Tibial nerve (tissue), 4 donors: ENCODE results near the gene MMEL1. TPM values are rescaled to one million over a fixed set of nuclear protein-coding genes. Genes with fewer than 3 reads are reported as not detected.
"Not testable (repeated sequence)": the region's sequence is repeated elsewhere in the genome, so short reads cannot be mapped to it uniquely, and the experiment has no call there.

Experiments used
- DNase-seq, 2 donors: peaks; one replicate each; pipeline ENCODE4 v3.0.0-alpha.2; 2019; ENCODE audit warnings: low spot score in 2 of 2
- H3K27ac ChIP-seq, 4 donors: fragments of 200-600 bp; sonication (generic) in 3 of 4; one replicate each; pipeline ENCODE4 v1.5.1; 2017 to 2019; ENCODE audit warnings: mild to moderate bottlenecking in 1 of 4
- H3K27me3 ChIP-seq, 2 donors: fragments of 200-600 bp; sonication (generic) in 1 of 2; one replicate each; pipeline versions ENCODE4 v1.5.1 to v1.6.0; 2017 to 2019
- H3K36me3 ChIP-seq, 3 donors: fragments of 200-600 bp; sonication (generic); one replicate each; pipeline ENCODE4 v1.5.1; 2018 to 2019
- H3K4me1 ChIP-seq, 4 donors: fragments of 200-600 bp; sonication (generic) in 3 of 4; one replicate each; pipeline ENCODE4 v1.5.1; 2017 to 2019
- H3K4me3 ChIP-seq, 4 donors: fragments of 200-600 bp; sonication (generic) in 3 of 4; one replicate each; pipeline ENCODE4 v1.5.1; 2017 to 2019; ENCODE audit warnings: mild to moderate bottlenecking in 1 of 4, moderate library complexity in 1 of 4
- H3K9me3 ChIP-seq, 4 donors: fragments of 200-600 bp; sonication (generic) in 3 of 4; one replicate each; pipeline ENCODE4 v1.5.1; 2017 to 2019
- EP300 ChIP-seq, 2 donors: sonication (generic); formaldehyde crosslinking; IDR thresholded peaks; one replicate each; pipeline ENCODE4 v1.6.1; 2017; ENCODE audit warnings: antibody characterized with exemption in 2 of 2, mild to moderate bottlenecking in 1 of 2
- POLR2A ChIP-seq, 2 donors: fragments of 450-650 bp; IDR thresholded peaks; one replicate each; pipeline ENCODE4 v1.6.1; 2017; ENCODE audit warnings: antibody characterized with exemption in 2 of 2, mild to moderate bottlenecking in 2 of 2, moderate library complexity in 2 of 2
- WGBS, 2 donors: methylation state at CpG; one replicate each; pipeline ENCODE4 v1.1.5; 2018; 5-methylcytosine and 5-hydroxymethylcytosine counted together
- total RNA-seq, 4 donors: library from RNA; depleted of rRNA; stranded (reverse); fragments of >200 nt; gene quantifications; one replicate each; pipeline ENCODE4 v1.1.0, GENCODE V29; 2016
- TF ChIP-seq, protein P1 (sequence below), 5 experiments: fragments of 200-600 bp in 3 of 5; fragments of 450-650 bp in 2 of 5; sonication (generic) in 3 of 5; IDR thresholded peaks; one replicate each; pipeline ENCODE4 v1.5.1; 2016 to 2019; ENCODE audit warnings: antibody characterized with exemption in 5 of 5, mild to moderate bottlenecking in 3 of 5, moderate library complexity in 2 of 5

MMEL1 gene
- total RNA-seq, 4 donors from 2014 or later, result 0.21 to 2.2 TPM; not detected in 2

GRCh38 chr1:2571348-2571747, 61.5 kb downstream of the MMEL1 start:
- H3K4me3 ChIP-seq, result no peak overlapping the region
- TF ChIP-seq, protein P1, sequence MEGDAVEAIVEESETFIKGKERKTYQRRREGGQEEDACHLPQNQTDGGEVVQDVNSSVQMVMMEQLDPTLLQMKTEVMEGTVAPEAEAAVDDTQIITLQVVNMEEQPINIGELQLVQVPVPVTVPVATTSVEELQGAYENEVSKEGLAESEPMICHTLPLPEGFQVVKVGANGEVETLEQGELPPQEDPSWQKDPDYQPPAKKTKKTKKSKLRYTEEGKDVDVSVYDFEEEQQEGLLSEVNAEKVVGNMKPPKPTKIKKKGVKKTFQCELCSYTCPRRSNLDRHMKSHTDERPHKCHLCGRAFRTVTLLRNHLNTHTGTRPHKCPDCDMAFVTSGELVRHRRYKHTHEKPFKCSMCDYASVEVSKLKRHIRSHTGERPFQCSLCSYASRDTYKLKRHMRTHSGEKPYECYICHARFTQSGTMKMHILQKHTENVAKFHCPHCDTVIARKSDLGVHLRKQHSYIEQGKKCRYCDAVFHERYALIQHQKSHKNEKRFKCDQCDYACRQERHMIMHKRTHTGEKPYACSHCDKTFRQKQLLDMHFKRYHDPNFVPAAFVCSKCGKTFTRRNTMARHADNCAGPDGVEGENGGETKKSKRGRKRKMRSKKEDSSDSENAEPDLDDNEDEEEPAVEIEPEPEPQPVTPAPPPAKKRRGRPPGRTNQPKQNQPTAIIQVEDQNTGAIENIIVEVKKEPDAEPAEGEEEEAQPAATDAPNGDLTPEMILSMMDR (IDR thresholded peaks at IDR 0.05), result no peak
- TF ChIP-seq EP300 (IDR thresholded peaks at IDR 0.05), result no peak
- TF ChIP-seq POLR2A (IDR thresholded peaks at IDR 0.05), result no peak
- H3K27me3 ChIP-seq, result peaks cover 0 to 33% of the 10 kb centered on the region in 2 donors
- H3K36me3 ChIP-seq, result no peaks in the 10 kb centered on the region
- 82 to 85% methylated on average over 9 of the region's 9 CpGs for WGBS, 2 donors
- no peak for DNase-seq
- peaks cover 0 to 7% (median 2%) of the 10 kb centered on the region in 4 donors for H3K4me1 ChIP-seq
- peaks cover 0 to 10% (median 0%) of the 10 kb centered on the region in 4 donors for H3K9me3 ChIP-seq
- no peak overlapping the region for H3K27ac ChIP-seq

GRCh38 chr1:2570332-2570731, 62.5 kb downstream of the MMEL1 start:
- no peak for DNase-seq
- TF ChIP-seq POLR2A (IDR thresholded peaks at IDR 0.05) (no peak), EP300 (IDR thresholded peaks at IDR 0.05) (no peak)
- TF ChIP-seq, protein P1 (IDR thresholded peaks at IDR 0.05), result no peak
- Histone ChIP-seq H3K36me3 (no peaks in the 10 kb centered on the region), H3K9me3 (peaks cover 0 to 10% (median 0%) of the 10 kb centered on the region in 4 donors), H3K4me1 (no peaks in the 10 kb centered on the region), H3K4me3 (no peak overlapping the region), H3K27me3 (peaks cover 0 to 33% of the 10 kb centered on the region in 2 donors), H3K27ac (no peak overlapping the region)
- 79 to 86% methylated on average over 17 of the region's 17 CpGs for WGBS, 2 donors

DNA sequence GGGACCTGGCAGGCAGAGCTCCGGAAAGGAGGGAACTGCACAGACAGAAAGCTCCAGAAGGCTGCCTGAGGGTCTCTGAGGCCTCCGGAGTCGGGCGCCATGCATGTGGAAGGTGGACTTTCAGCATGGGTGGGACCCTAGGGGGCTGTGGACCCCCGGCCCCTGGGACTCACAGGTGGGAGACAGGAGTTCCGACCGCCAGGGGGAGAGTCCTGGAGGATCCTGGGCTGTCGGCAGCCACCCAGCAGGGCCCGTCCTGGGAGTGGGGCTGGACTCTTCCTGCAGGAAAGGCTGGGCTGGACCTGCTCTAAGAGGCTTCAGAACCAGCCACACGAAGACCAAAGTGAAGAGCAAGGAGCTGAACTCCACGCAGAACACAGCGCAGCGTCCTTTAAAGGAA, 63.1 kb downstream of the MMEL1 start:
- not testable (repeated sequence) for H3K9me3 ChIP-seq, H3K27ac ChIP-seq, H3K4me3 ChIP-seq, H3K4me1 ChIP-seq, H3K36me3 ChIP-seq, DNase-seq
- H3K27me3 ChIP-seq, result peaks cover 0 to 33% of the 10 kb centered on the region in 2 donors
- 83% methylated on average over 13 of the region's 13 CpGs for WGBS, 2 donors

DNA sequence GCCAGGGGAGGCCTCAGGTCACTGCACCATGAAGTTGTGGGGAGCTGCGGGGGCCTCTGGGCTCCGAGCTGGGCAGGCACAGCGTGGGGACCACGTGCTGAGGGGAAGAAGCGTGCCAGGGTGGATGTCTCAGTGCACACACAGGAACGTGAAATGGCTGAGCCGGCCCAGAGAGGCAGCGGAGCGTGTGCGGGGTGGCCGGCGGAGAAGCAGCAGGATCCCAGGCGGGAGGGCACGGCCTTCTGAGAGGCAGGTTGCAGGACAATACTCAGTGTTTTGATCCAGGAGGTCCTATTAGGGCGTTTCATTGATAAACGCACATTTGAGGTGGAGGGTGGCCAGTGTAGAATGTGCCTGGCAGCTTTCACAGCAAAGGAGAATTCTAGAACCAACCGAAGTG, 63.8 kb downstream of the MMEL1 start:
- 70 to 82% methylated on average over 17 of the region's 17 CpGs for WGBS, 2 donors
- no peaks in the 10 kb centered on the region for H3K4me1 ChIP-seq
- peaks cover 0 to 31% of the 10 kb centered on the region in 2 donors for H3K27me3 ChIP-seq
- peaks cover 0 to 10% (median 0%) of the 10 kb centered on the region in 4 donors for H3K9me3 ChIP-seq
- H3K4me3 ChIP-seq, result no peak overlapping the region
- TF ChIP-seq, protein P1 (IDR thresholded peaks at IDR 0.05), result no peak
- TF ChIP-seq POLR2A (IDR thresholded peaks at IDR 0.05), result no peak
- no peak for TF ChIP-seq EP300 (IDR thresholded peaks at IDR 0.05)
- DNase-seq, result no peak
- peaks cover 0 to under 1% (median 0%) of the 10 kb centered on the region in 3 donors for H3K36me3 ChIP-seq
- H3K27ac ChIP-seq, result no peak overlapping the region

GRCh38 chr1:2568187-2568816, 64.5 kb downstream of the MMEL1 start:
- H3K9me3 ChIP-seq, H3K27ac ChIP-seq, H3K4me1 ChIP-seq, DNase-seq, H3K36me3 ChIP-seq, H3K4me3 ChIP-seq: not testable (repeated sequence)
- peaks cover 0 to 24% of the 10 kb centered on the region in 2 donors for H3K27me3 ChIP-seq
- 39 to 50% methylated on average over 9 of the region's 17 CpGs for WGBS, 2 donors

DNA sequence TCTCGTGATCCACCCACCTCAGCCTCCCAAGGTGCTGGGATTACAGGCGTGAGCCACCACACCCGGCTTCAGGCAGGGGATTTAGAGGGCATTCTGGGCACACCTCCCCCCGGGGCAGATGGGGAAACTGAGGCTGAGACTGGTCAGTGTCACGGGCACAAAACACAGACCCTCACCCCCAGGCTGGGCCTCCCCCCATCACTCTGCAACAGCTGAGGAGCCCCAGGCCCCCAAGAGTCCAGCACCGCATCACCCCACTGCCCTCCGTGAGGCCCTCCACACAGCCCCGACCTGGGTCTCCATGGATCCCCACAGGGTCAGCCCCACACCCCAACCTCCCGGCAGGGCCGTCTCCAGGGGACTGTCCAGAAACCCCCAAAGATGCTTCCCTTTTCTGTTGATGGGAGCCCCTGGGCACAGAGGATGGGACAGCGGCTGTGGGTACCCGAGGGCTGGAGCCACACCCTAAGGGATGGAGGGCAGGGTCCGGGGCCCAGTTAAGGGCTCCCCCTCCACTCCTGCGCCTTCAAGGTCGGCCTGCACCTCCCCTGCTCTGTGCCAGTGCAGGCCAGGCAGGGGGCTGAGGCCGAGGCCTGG, 65.6 kb downstream of the MMEL1 start:
- H3K36me3 ChIP-seq, result peaks cover 0 to 20% (median 0%) of the 10 kb centered on the region in 3 donors
- H3K27ac ChIP-seq, result no peak overlapping the region
- H3K27me3 ChIP-seq, result peaks cover 0 to 19% of the 10 kb centered on the region in 2 donors
- TF ChIP-seq EP300 (IDR thresholded peaks at IDR 0.05), result no peak
- TF ChIP-seq, protein P1 (IDR thresholded peaks at IDR 0.05), result no peak
- TF ChIP-seq POLR2A (IDR thresholded peaks at IDR 0.05), result no peak
- no peak overlapping the region for H3K4me3 ChIP-seq
- H3K4me1 ChIP-seq, result no peaks in the 10 kb centered on the region
- no peak for DNase-seq
- no peaks in the 10 kb centered on the region for H3K9me3 ChIP-seq
- 91 to 93% methylated on average over 9 to 15 of the region's 16 CpGs for WGBS, 2 donors
